Sigmoid colon (tissue), 7 donors: Measurements from ENCODE around the gene TRIM14. TPM values are rescaled to one million over a fixed set of nuclear protein-coding genes. Genes with fewer than 3 reads are reported as not detected.
"Not testable (repeated sequence)": the region's sequence is repeated elsewhere in the genome, so short reads cannot be mapped to it uniquely, and the experiment has no call there.

Experiments used
- DNase-seq: peaks from one replicate; pipeline ENCODE4 v3.0.0-alpha.2; 2019
- H3K27ac ChIP-seq, 4 donors: fragments of 200-600 bp; sonication (generic); one replicate each; pipeline ENCODE4 v1.5.1; 2016 to 2019; ENCODE audit warnings: mild to moderate bottlenecking in 1 of 4
- H3K27me3 ChIP-seq, 3 donors: fragments of 200-600 bp; sonication (generic); one replicate each; pipeline ENCODE4 v1.5.1; 2019; ENCODE audit warnings: mild to moderate bottlenecking in 1 of 3
- H3K36me3 ChIP-seq, 4 donors: fragments of 200-600 bp; sonication (generic); one replicate each; pipeline ENCODE4 v1.5.1; 2016 to 2019
- H3K4me1 ChIP-seq, 4 donors: fragments of 200-600 bp; sonication (generic); one replicate each; pipeline ENCODE4 v1.5.1; 2017 to 2019
- H3K4me3 ChIP-seq, 4 donors: fragments of 200-600 bp; sonication (generic); one replicate each; pipeline ENCODE4 v1.5.1; 2017 to 2019; ENCODE audit warnings: mild to moderate bottlenecking in 2 of 4, moderate library complexity in 1 of 4
- H3K9me3 ChIP-seq, 4 donors: fragments of 200-600 bp in 3 of 4; sonication (generic) in 3 of 4; one replicate each; pipeline versions ENCODE4 v1.5.1 to v1.6.1; 2013 to 2019
- CTCF ChIP-seq, 4 experiments: fragments of 450-650 bp in 3 of 4; fragments of 200-600 bp in 1 of 4; IDR thresholded peaks; one replicate each; pipeline ENCODE4 v1.5.1; 2016 to 2019; ENCODE audit warnings: antibody characterized with exemption in 4 of 4, mild to moderate bottlenecking in 3 of 4, moderate library complexity in 2 of 4
- EP300 ChIP-seq, 4 donors: sonication (generic); formaldehyde crosslinking; IDR thresholded peaks; one replicate each; pipeline ENCODE4 v1.6.1; 2017; ENCODE audit warnings: antibody characterized with exemption in 4 of 4
- POLR2A ChIP-seq, 2 donors: fragments of 450-650 bp; IDR thresholded peaks; one replicate each; pipeline ENCODE4 v1.6.1; 2016; ENCODE audit warnings: antibody characterized with exemption in 2 of 2, mild to moderate bottlenecking in 2 of 2, moderate library complexity in 2 of 2
- POLR2AphosphoS5 ChIP-seq, 4 donors: sonication (generic); formaldehyde crosslinking; IDR thresholded peaks; one replicate each; pipeline ENCODE4 v1.6.1; 2017; ENCODE audit warnings: antibody characterized with exemption in 4 of 4
- WGBS, 2 donors: extraction: QIAGEN DNeasy Blood & Tissue Kit; methylation state at CpG; one replicate each; pipeline ENCODE4 v1.1.7; 2013; 5-methylcytosine and 5-hydroxymethylcytosine counted together
- intact Hi-C: fragments of 100-400 bp; cut with DNase I; formaldehyde crosslinking; loops from one replicate; pipeline ENCODE4 v1.15.1; 2023
- polyA plus RNA-seq, 3 donors: library from polyadenylated mRNA; stranded (reverse); fragments of 200-250 nt; gene quantifications; one replicate each; pipeline ENCODE4 v1.2.3, GENCODE V29; 2013
- small RNA-seq, 3 donors: library from RNA; depleted of rRNA; stranded (forward); fragments of <200 nt; gene quantifications; one replicate each; pipeline ENCODE3, GENCODE V24; 2016
- total RNA-seq, 4 donors: library from RNA; depleted of rRNA; stranded (reverse); fragments of >200 nt; gene quantifications; one replicate each; pipeline ENCODE4 v1.1.0, GENCODE V29; 2016
- donor health status: healthy with polysubstance abuse.
- donor health status: Bipolar disorder and iron deficiency.
- donor health status: healthy.

The TRIM14 gene
- total and polyA plus RNA-seq, 7 donors: 7.2 to 40.1 (median 13.2) TPM

- 88 to 89% methylated on average over 8 of the region's 8 CpGs for WGBS, 2 donors
- TF ChIP-seq EP300 (IDR thresholded peaks at IDR 0.05) (no peak), CTCF (IDR thresholded peaks at IDR 0.05) (no peak), POLR2A (IDR thresholded peaks at IDR 0.05) (no peak), POLR2AphosphoS5 (IDR thresholded peaks at IDR 0.05) (no peak)
- no peaks in the 10 kb centered on the region for H3K9me3 ChIP-seq
- no peaks in the 10 kb centered on the region for H3K27me3 ChIP-seq
- intact Hi-C loops: no loop called here
- H3K4me3 ChIP-seq: no peak overlapping the region
- peaks cover under 1 to 34% (median 12%) of the 10 kb centered on the region in 4 donors for H3K36me3 ChIP-seq
- no peaks in the 10 kb centered on the region for H3K4me1 ChIP-seq
- no peak for DNase-seq
- no peak overlapping the region for H3K27ac ChIP-seq
Measured at GRCh38 chr9:98021306-98022040, 97.5 kb downstream of the TRIM14 start.

- Histone ChIP-seq H3K4me3 (no peak overlapping the region), H3K36me3 (peaks cover 9 to 43% (median 16%) of the 10 kb centered on the region in 4 donors), H3K9me3 (no peaks in the 10 kb centered on the region), H3K27me3 (no peaks in the 10 kb centered on the region), H3K4me1 (no peaks in the 10 kb centered on the region), H3K27ac (no peak overlapping the region)
- TF ChIP-seq EP300 (IDR thresholded peaks at IDR 0.05) (no peak), POLR2A (IDR thresholded peaks at IDR 0.05) (no peak), POLR2AphosphoS5 (IDR thresholded peaks at IDR 0.05) (no peak), CTCF (IDR thresholded peaks at IDR 0.05) (no peak)
- DNase-seq: no peak
- 96 to 97% methylated on average over 8 of the region's 8 CpGs for WGBS, 2 donors
- intact Hi-C loops: no loop called here
Measured at GRCh38 chr9:98020476-98021145, 98.4 kb downstream of the TRIM14 start.

- intact Hi-C loops, H3K4me1 ChIP-seq, H3K4me3 ChIP-seq, H3K27ac ChIP-seq, H3K27me3 ChIP-seq, DNase-seq, H3K9me3 ChIP-seq: not testable (repeated sequence)
- 19 to 76% methylated on average over 5 of the region's 5 CpGs for WGBS, 2 donors
- H3K36me3 ChIP-seq: peaks cover 14 to 50% (median 22%) of the 10 kb centered on the region in 4 donors
Measured at GRCh38 chr9:98019869-98020268, 99.2 kb downstream of the TRIM14 start.

Small RNA genes within 50 kb of the gene (small RNA-seq; reads per million reads assigned to genes)
- gene RF00017 (0 reads per million in 3 donors), gene RNU6-918P (0 reads per million in 3 donors)

Other genes starting within 250 kb of the TRIM14 start
- gene TRMO, start 196.7 kb downstream of the TRIM14 start, total RNA-seq: 10 to 100 TPM; 24.8 to 27.8 (median 25.7) TPM
- gene TRMO, start 196.7 kb downstream of the TRIM14 start, polyA plus RNA-seq: 10 to 100 TPM in 2 of 3 donors, 1 to 10 TPM in 1; 7.8 to 15.5 (median 12.4) TPM
- not detected for gene HEMGN, start 181.1 kb downstream of the TRIM14 start, total RNA-seq
- gene HEMGN, start 181.1 kb downstream of the TRIM14 start, polyA plus RNA-seq: under 1 TPM in 1 of 3 donors, not detected in 2; 0.25 TPM
- 10 to 100 TPM; 31.4 to 66.7 (median 51.3) TPM for gene ANP32B, start 135.9 kb downstream of the TRIM14 start, total RNA-seq
- gene ANP32B, start 135.9 kb downstream of the TRIM14 start, polyA plus RNA-seq: 100 to 1,000 TPM; 160 to 217 (median 198) TPM
- gene NANS, start 62.5 kb downstream of the TRIM14 start, total RNA-seq: 10 to 100 TPM; 24.6 to 38.1 (median 28.4) TPM
- 100 to 1,000 TPM; 316 to 470 (median 434) TPM for gene NANS, start 62.5 kb downstream of the TRIM14 start, polyA plus RNA-seq
- 1 to 10 TPM; 1.2 to 1.8 (median 1.4) TPM for gene CORO2A, start 73.4 kb upstream of the TRIM14 start, total RNA-seq
- gene CORO2A, start 73.4 kb upstream of the TRIM14 start, polyA plus RNA-seq: 10 to 100 TPM; 16.8 to 39.6 (median 33.3) TPM
- 10 to 100 TPM in 1 of 4 donors, 1 to 10 TPM in 3; 4.8 to 13.8 (median 5.3) TPM for gene TBC1D2, start 136.4 kb upstream of the TRIM14 start, total RNA-seq
- 10 to 100 TPM; 13.3 to 23.8 (median 15.0) TPM for gene TBC1D2, start 136.4 kb upstream of the TRIM14 start, polyA plus RNA-seq